HUES48 (cell line): ENCODE measurements around the gene SMIM14.

ENCODE experiments used
- H3K27ac ChIP-seq: one replicate; pipeline ENCODE4 v1.7.0; 2013; ENCODE audit warnings: low read depth, low read length, inconsistent platforms
- H3K27me3 ChIP-seq: 2 replicates; pipeline ENCODE4 v1.6.1; 2013; ENCODE audit warnings: mild to moderate bottlenecking, low read length; ENCODE audit not compliant: control insufficient read depth, insufficient read depth
- H3K36me3 ChIP-seq: 2 replicates; pipeline ENCODE4 v1.6.1; 2013; ENCODE audit warnings: low read length; ENCODE audit not compliant: control insufficient read depth, insufficient read depth
- H3K4me1 ChIP-seq: 2 replicates; pipeline ENCODE4 v1.6.1; 2013; ENCODE audit warnings: mild to moderate bottlenecking, low read length; ENCODE audit not compliant: control insufficient read depth, insufficient read depth
- H3K4me3 ChIP-seq: 2 replicates; pipeline ENCODE4 v1.5.1; 2013; ENCODE audit warnings: mild to moderate bottlenecking, low read depth, low read length
- H3K9ac ChIP-seq: 2 replicates; pipeline ENCODE4 v1.6.1; 2013; ENCODE audit warnings: mild to moderate bottlenecking, low read depth, low read length, moderate library complexity
- H3K9me3 ChIP-seq: 2 replicates; pipeline ENCODE4 v1.6.1; 2013; ENCODE audit warnings: low read length; ENCODE audit not compliant: control insufficient read depth, insufficient read depth

The SMIM14 gene

DNA sequence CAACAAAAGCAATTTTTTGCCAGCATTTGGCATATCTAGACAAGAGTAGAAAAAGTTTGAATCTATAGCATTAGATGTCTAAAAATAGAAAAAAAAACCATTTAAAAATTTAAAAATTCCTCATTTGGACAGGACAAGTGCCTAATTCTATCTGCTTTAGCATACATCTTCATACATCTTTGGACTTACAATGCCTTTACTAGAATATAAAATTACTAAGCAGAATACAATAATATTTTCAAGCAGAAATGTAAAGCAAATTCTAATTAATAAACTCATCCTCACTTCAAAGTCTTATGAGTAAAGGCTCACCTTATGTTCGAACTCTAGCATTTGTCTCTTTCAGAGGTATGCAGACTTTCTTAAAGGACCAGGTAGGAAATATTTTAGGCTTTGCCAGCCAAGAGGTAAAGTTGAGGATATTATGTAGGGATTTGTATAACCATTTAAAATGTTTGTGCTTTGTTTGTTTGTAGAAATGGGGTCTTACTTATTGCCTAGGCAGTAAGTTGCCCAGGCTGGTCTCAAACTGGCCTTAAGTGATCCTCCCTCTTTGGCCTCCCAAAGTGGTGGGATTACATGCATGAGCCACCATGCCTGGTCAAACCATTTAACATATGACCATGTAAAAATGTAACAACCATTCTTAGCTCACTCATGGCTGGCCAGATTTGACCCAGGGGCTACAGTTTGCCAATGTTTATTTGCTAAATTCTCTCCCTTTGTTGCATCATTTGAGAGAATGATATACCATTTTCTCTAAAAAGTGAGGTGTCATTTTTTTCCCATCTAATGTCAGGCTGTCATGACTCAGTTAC, 140.5 kb downstream of the SMIM14 start:
- H3K36me3 ChIP-seq, result peaks cover 41% of the 10 kb centered on the region
- H3K27me3 ChIP-seq, result no peaks in the 10 kb centered on the region
- no peak overlapping the region for H3K4me3 ChIP-seq
- H3K9ac ChIP-seq, result no peak overlapping the region
- no peak overlapping the region for H3K27ac ChIP-seq
- H3K9me3 ChIP-seq, result no peaks in the 10 kb centered on the region
- H3K4me1 ChIP-seq, result no peaks in the 10 kb centered on the region
